AG04450 (cell line): ENCODE data around the gene PTGDS. TPM values are rescaled to one million over a fixed set of nuclear protein-coding genes. Genes with fewer than 3 reads are reported as not detected.

Experiments used
- CTCF ChIA-PET: fragments of 300-600, 350-600 bp; formaldehyde crosslinking; extraction: SDS; loops from one replicate; lab custom pipeline; 2022; ENCODE audit warnings: antibody characterized with exemption, inconsistent platforms; lab: Charles Lee
- POLR2A ChIA-PET: fragments of 350-600 bp; formaldehyde crosslinking; extraction: SDS; loops from one replicate; lab custom pipeline; 2021; ENCODE audit warnings: antibody characterized with exemption, inconsistent platforms; lab: Yijun Ruan, JAX
- DNase-seq: peaks from one replicate; pipeline ENCODE4 v3.0.0-alpha.2; 2011; ENCODE audit warnings: low read depth, low spot score
- H3K27ac ChIP-seq: one replicate; pipeline ENCODE4 v1.5.1; 2012; ENCODE audit warnings: low read depth, low read length, control low read depth
- H3K27me3 ChIP-seq: one replicate; pipeline ENCODE4 v1.6.0; 2012; ENCODE audit warnings: low read length; ENCODE audit not compliant: control insufficient read depth, insufficient read depth
- H3K4me3 ChIP-seq: 2 replicates; pipeline ENCODE4 v1.5.1; 2011; ENCODE audit warnings: mild to moderate bottlenecking, low read depth, low read length, control low read depth
- H3K9me3 ChIP-seq: 2 replicates; pipeline ENCODE4 v1.5.1; 2012; ENCODE audit warnings: low read length; ENCODE audit not compliant: control insufficient read depth, insufficient read depth
- polyA plus RNA-seq: library from polyadenylated mRNA; depleted of rRNA; stranded (reverse); fragments of >200 nt; gene quantifications from 2 replicates; pipeline ENCODE4 v1.2.3, GENCODE V29; 2011
- TF ChIP-seq, protein P1 (sequence below): IDR thresholded peaks from 2 replicates; pipeline ENCODE4 v1.5.1; 2011; ENCODE audit warnings: low read depth, low read length, control low read depth, inconsistent platforms

The PTGDS gene
- polyA plus RNA-seq, 1 experiment: 7.8 TPM

DNA sequence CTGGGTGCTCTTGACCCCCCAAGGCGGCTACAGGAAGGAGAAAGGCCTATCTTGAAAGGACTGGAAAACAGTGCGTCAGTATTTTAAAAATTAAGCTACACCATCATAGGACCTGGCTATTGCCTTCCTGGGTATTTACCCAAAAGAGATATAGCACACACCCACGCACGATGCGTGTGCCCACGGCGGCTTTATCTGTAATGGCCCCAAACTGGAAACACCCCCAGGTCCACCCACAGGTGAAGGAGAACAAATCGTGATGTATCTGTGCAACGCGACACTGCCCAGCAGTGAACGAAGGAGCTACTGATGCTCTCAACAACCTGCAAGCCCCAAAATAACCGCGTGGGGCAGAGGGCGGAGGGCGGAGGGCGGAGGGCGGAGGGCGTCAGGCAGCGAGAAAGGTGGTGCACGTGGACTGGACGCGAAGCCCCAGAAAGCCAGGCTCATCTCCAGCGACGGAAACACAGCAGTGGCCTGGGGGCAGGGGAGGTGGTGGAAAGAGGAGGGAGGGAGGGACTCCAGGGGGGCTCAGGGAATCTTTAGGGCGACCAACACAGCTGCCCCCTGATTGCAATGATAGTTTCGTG lies 12.4 kb upstream of the PTGDS start:
- no peak overlapping the region for H3K4me3 ChIP-seq
- ChIA-PET POLR2A (no interaction called here), CTCF (no interaction called here)
- no peaks in the 10 kb centered on the region; the same call in 1 of the 2 replicates for H3K9me3 ChIP-seq
- TF ChIP-seq, protein P1, sequence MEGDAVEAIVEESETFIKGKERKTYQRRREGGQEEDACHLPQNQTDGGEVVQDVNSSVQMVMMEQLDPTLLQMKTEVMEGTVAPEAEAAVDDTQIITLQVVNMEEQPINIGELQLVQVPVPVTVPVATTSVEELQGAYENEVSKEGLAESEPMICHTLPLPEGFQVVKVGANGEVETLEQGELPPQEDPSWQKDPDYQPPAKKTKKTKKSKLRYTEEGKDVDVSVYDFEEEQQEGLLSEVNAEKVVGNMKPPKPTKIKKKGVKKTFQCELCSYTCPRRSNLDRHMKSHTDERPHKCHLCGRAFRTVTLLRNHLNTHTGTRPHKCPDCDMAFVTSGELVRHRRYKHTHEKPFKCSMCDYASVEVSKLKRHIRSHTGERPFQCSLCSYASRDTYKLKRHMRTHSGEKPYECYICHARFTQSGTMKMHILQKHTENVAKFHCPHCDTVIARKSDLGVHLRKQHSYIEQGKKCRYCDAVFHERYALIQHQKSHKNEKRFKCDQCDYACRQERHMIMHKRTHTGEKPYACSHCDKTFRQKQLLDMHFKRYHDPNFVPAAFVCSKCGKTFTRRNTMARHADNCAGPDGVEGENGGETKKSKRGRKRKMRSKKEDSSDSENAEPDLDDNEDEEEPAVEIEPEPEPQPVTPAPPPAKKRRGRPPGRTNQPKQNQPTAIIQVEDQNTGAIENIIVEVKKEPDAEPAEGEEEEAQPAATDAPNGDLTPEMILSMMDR: no peak
- peaks cover 16% of the 10 kb centered on the region for H3K27me3 ChIP-seq
- H3K27ac ChIP-seq: no peak overlapping the region
- DNase-seq: no peak

GRCh38 chr9:136965771-136966484 lies 11.4 kb upstream of the PTGDS start:
- TF ChIP-seq, protein P1: no peak
- ChIA-PET POLR2A (no interaction called here), CTCF (interaction anchor here (0.6 kb wide), 3 partner anchors 11 to 80 kb away, joined by 3 to 5 read pairs (median 3); partner anchors contain the start of gene NPDC1)
- no peak for DNase-seq
- H3K27ac ChIP-seq: no peak overlapping the region
- H3K27me3 ChIP-seq: peaks cover 22% of the 10 kb centered on the region
- no peaks in the 10 kb centered on the region; the same call in 1 of the 2 replicates for H3K9me3 ChIP-seq
- H3K4me3 ChIP-seq: no peak overlapping the region

- POLR2A ChIA-PET: no interaction called here
- CTCF ChIA-PET: no interaction called here
These were observed 8.8 kb upstream of the PTGDS start for GRCh38 chr9:136968333-136969127.

GRCh38 chr9:136969150-136969549 lies 8.2 kb upstream of the PTGDS start:
- Histone ChIP-seq H3K27ac (no peak overlapping the region), H3K9me3 (no peaks in the 10 kb centered on the region; the same call in 1 of the 2 replicates), H3K27me3 (peaks cover 22% of the 10 kb centered on the region), H3K4me3 (no peak overlapping the region)
- ChIA-PET POLR2A (no interaction called here), CTCF (no interaction called here)
- no peak for DNase-seq
- TF ChIP-seq, protein P1: no peak

More at GRCh38 chr9:136968333-136969127, 8.8 kb upstream of the PTGDS start:
- Histone ChIP-seq H3K27me3 (peaks cover 21% of the 10 kb centered on the region), H3K27ac (no peak overlapping the region), H3K9me3 (no peaks in the 10 kb centered on the region; the same call in 1 of the 2 replicates), H3K4me3 (no peak overlapping the region)
- no peak for DNase-seq
- TF ChIP-seq, protein P1: no peak
